ENCODE data around the gene RAB1B.

Gene RAB1B

DNA sequence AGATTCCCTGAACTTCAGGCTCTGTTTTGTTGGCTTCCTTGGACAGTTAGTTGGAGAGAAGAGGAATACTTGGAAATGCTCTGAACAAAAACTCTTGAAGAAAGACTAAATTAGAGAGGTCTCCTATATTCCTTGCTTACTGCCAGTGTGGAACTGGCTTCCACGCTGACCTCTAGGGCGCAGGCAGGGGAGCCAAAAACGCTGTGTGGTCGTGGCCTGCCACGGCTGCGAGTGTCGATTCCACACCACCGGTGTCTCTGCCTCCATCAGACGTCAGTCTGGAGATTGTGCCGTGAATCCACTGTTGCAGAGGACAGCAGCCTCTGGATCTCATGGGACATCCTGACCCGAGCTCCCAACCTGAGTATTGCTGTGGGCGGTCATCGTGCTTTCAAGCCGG lies 37.5 kb upstream of the RAB1B start:
- H3K27me3 ChIP-seq (replicated peaks in 2 of 5; ENCODE audit: control insufficient read depth in 4 of 5, insufficient read depth in 5 of 5, low read length in 4 of 5), result no peaks in the 10 kb centered on the region
- CTCF ChIA-PET, result no interaction called here
- WGBS (ENCODE audit: insufficient coverage), result 92% methylated on average over 14 of the region's 14 CpGs

DNA sequence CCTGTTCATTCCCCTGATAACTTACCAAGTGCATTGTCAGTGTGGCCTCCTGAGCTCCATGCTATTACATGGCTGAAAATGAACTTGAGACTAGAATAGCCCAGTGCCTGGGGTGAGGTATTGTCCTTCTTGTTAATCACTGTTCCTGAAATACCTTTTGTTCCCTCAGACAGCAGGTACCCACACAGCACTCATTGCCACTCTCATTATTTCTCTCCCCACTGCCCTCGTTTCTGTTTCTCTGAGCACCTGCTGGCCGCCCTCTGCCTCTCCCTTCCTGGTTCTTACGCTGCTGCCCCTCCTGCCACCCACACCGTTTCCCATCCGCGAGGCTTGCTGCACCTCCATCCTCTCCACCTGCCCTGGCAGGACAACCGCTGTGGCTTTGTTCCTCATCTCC lies 36.9 kb upstream of the RAB1B start:
- no peaks in the 10 kb centered on the region for H3K4me1 ChIP-seq (ENCODE audit: control extremely low read depth in 1 of 4, control insufficient read depth in 4 of 4, insufficient read depth in 4 of 4, low read length in 3 of 4)
- 94% methylated on average over 7 of the region's 7 CpGs for WGBS (ENCODE audit: insufficient coverage)
- no peaks in the 10 kb centered on the region for H3K9me3 ChIP-seq (ENCODE audit: control extremely low read depth in 1 of 5, control insufficient read depth in 4 of 5, insufficient read depth in 2 of 5, low read depth in 1 of 5, low read length in 4 of 5)
- H3K36me3 ChIP-seq (ENCODE audit: control insufficient read depth in 4 of 4, insufficient read depth in 4 of 4, low read length in 3 of 4), result peaks cover 25 to 87% (median 53%) of the 10 kb centered on the region in 4 experiments
- no peak overlapping the region for H3K4me3 ChIP-seq (ENCODE audit: control insufficient read depth in 1 of 7, extremely low read depth in 1 of 7, insufficient read depth in 4 of 7, low read depth in 2 of 7, low read length in 6 of 7)
- POLR2A ChIA-PET, result no interaction called here
- CTCF ChIA-PET, result no interaction called here
- no peaks in the 10 kb centered on the region for H3K27me3 ChIP-seq (replicated peaks in 2 of 5; ENCODE audit: control insufficient read depth in 4 of 5, insufficient read depth in 5 of 5, low read length in 4 of 5)
- DNase-seq, result no peak
- H3K27ac ChIP-seq (ENCODE audit: insufficient read depth in 1 of 2, low read depth in 1 of 2, low read length in 2 of 2, poor library complexity in 1 of 2, severe bottlenecking in 2 of 2), result no peak overlapping the region

More for the DNA sequence above, 37.5 kb upstream of the RAB1B start:
- Histone ChIP-seq H3K4me1 (ENCODE audit: control extremely low read depth in 1 of 4, control insufficient read depth in 4 of 4, insufficient read depth in 4 of 4, low read length in 3 of 4) (no peaks in the 10 kb centered on the region), H3K27ac (ENCODE audit: insufficient read depth in 1 of 2, low read depth in 1 of 2, low read length in 2 of 2, poor library complexity in 1 of 2, severe bottlenecking in 2 of 2) (no peak overlapping the region), H3K4me3 (ENCODE audit: control insufficient read depth in 1 of 7, extremely low read depth in 1 of 7, insufficient read depth in 4 of 7, low read depth in 2 of 7, low read length in 6 of 7) (no peak overlapping the region), H3K9me3 (ENCODE audit: control extremely low read depth in 1 of 5, control insufficient read depth in 4 of 5, insufficient read depth in 2 of 5, low read depth in 1 of 5, low read length in 4 of 5) (no peaks in the 10 kb centered on the region), H3K36me3 (ENCODE audit: control insufficient read depth in 4 of 4, insufficient read depth in 4 of 4, low read length in 3 of 4) (peaks cover 25 to 86% (median 53%) of the 10 kb centered on the region in 4 experiments)
- POLR2A ChIA-PET, result no interaction called here
- DNase-seq, result no peak

- 98% methylated on average over 11 of the region's 11 CpGs for WGBS (ENCODE audit: insufficient coverage)
- CTCF ChIA-PET, result no interaction called here
- Histone ChIP-seq H3K27me3 (replicated peaks in 2 of 5; ENCODE audit: control insufficient read depth in 4 of 5, insufficient read depth in 5 of 5, low read length in 4 of 5) (no peaks in the 10 kb centered on the region), H3K4me3 (ENCODE audit: control insufficient read depth in 1 of 7, extremely low read depth in 1 of 7, insufficient read depth in 4 of 7, low read depth in 2 of 7, low read length in 6 of 7) (no peak overlapping the region), H3K27ac (ENCODE audit: insufficient read depth in 1 of 2, low read depth in 1 of 2, low read length in 2 of 2, poor library complexity in 1 of 2, severe bottlenecking in 2 of 2) (no peak overlapping the region), H3K36me3 (ENCODE audit: control insufficient read depth in 4 of 4, insufficient read depth in 4 of 4, low read length in 3 of 4) (peaks cover 27 to 85% (median 50%) of the 10 kb centered on the region in 4 experiments), H3K4me1 (ENCODE audit: control extremely low read depth in 1 of 4, control insufficient read depth in 4 of 4, insufficient read depth in 4 of 4, low read length in 3 of 4) (no peaks in the 10 kb centered on the region), H3K9me3 (ENCODE audit: control extremely low read depth in 1 of 5, control insufficient read depth in 4 of 5, insufficient read depth in 2 of 5, low read depth in 1 of 5, low read length in 4 of 5) (no peaks in the 10 kb centered on the region)
- POLR2A ChIA-PET, result no interaction called here
- DNase-seq, result no peak
Observed at GRCh38 chr11:66232769-66233168, 35.7 kb upstream of the RAB1B start.

- no peaks in the 10 kb centered on the region for H3K9me3 ChIP-seq (ENCODE audit: control extremely low read depth in 1 of 5, control insufficient read depth in 4 of 5, insufficient read depth in 2 of 5, low read depth in 1 of 5, low read length in 4 of 5)
- CTCF ChIA-PET, result interaction anchor here (1.1 kb wide), 1 partner anchor 11 kb away, joined by 5 read pairs; no protein-coding TSS in a partner anchor
- H3K4me3 ChIP-seq (ENCODE audit: control insufficient read depth in 1 of 7, extremely low read depth in 1 of 7, insufficient read depth in 4 of 7, low read depth in 2 of 7, low read length in 6 of 7), result no peak overlapping the region
- H3K27ac ChIP-seq (ENCODE audit: insufficient read depth in 1 of 2, low read depth in 1 of 2, low read length in 2 of 2, poor library complexity in 1 of 2, severe bottlenecking in 2 of 2), result no peak overlapping the region
- 89% methylated on average over 1 of the region's 5 CpGs for WGBS (ENCODE audit: insufficient coverage)
- peaks cover 24 to 84% (median 50%) of the 10 kb centered on the region in 4 experiments for H3K36me3 ChIP-seq (ENCODE audit: control insufficient read depth in 4 of 4, insufficient read depth in 4 of 4, low read length in 3 of 4)
- no peaks in the 10 kb centered on the region for H3K4me1 ChIP-seq (ENCODE audit: control extremely low read depth in 1 of 4, control insufficient read depth in 4 of 4, insufficient read depth in 4 of 4, low read length in 3 of 4)
- POLR2A ChIA-PET, result no interaction called here
- DNase-seq, result no peak
- no peaks in the 10 kb centered on the region for H3K27me3 ChIP-seq (replicated peaks in 2 of 5; ENCODE audit: control insufficient read depth in 4 of 5, insufficient read depth in 5 of 5, low read length in 4 of 5)
Observed at GRCh38 chr11:66233301-66233700, 35.1 kb upstream of the RAB1B start.

- Histone ChIP-seq H3K9me3 (ENCODE audit: control extremely low read depth in 1 of 5, control insufficient read depth in 4 of 5, insufficient read depth in 2 of 5, low read depth in 1 of 5, low read length in 4 of 5) (no peaks in the 10 kb centered on the region), H3K4me3 (ENCODE audit: control insufficient read depth in 1 of 7, extremely low read depth in 1 of 7, insufficient read depth in 4 of 7, low read depth in 2 of 7, low read length in 6 of 7) (no peak overlapping the region), H3K4me1 (ENCODE audit: control extremely low read depth in 1 of 4, control insufficient read depth in 4 of 4, insufficient read depth in 4 of 4, low read length in 3 of 4) (peaks cover 0 to 1% (median 0%) of the 10 kb centered on the region in 4 experiments), H3K36me3 (ENCODE audit: control insufficient read depth in 4 of 4, insufficient read depth in 4 of 4, low read length in 3 of 4) (peaks cover 20 to 93% (median 57%) of the 10 kb centered on the region in 4 experiments), H3K27me3 (replicated peaks in 2 of 5; ENCODE audit: control insufficient read depth in 4 of 5, insufficient read depth in 5 of 5, low read length in 4 of 5) (no peaks in the 10 kb centered on the region), H3K27ac (ENCODE audit: insufficient read depth in 1 of 2, low read depth in 1 of 2, low read length in 2 of 2, poor library complexity in 1 of 2, severe bottlenecking in 2 of 2) (no peak overlapping the region)
- ChIA-PET CTCF (no interaction called here), POLR2A (no interaction called here)
- 98% methylated on average over 8 of the region's 11 CpGs for WGBS (ENCODE audit: insufficient coverage)
- DNase-seq, result no peak
Observed at GRCh38 chr11:66235141-66235540, 33.3 kb upstream of the RAB1B start.

DNA sequence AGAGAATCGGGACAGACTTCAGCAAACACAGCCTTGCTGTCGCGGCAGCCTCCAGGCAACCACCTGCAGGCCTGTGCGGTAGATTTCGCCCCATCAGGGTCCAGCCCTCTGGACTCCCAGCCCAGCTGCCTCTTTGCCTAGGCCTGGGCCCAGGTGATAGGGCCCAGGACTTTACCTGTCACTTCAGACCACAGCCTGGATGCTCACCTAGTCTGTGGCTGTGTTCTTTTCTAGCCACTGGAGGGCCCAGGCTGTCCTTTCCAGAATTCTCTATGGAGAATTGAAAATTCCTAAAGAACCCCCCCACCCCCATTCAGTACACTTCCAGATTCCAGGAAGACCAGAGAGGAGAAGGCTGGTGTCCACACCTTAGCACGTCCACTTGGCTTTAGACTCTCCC lies 30.6 kb upstream of the RAB1B start:
- CTCF ChIA-PET, result interaction anchor here (1.0 to 2.0 kb wide), 3 partner anchors 13 to 21 kb away, joined by 3 to 5 read pairs (median 5); no protein-coding TSS in a partner anchor
- H3K4me1 ChIP-seq (ENCODE audit: control extremely low read depth in 1 of 4, control insufficient read depth in 4 of 4, insufficient read depth in 4 of 4, low read length in 3 of 4), result peaks cover 0 to 4% (median 0%) of the 10 kb centered on the region in 4 experiments
- H3K27ac ChIP-seq (ENCODE audit: insufficient read depth in 1 of 2, low read depth in 1 of 2, low read length in 2 of 2, poor library complexity in 1 of 2, severe bottlenecking in 2 of 2), result no peak overlapping the region
- no peak for DNase-seq
- POLR2A ChIA-PET, result no interaction called here
- H3K36me3 ChIP-seq (ENCODE audit: control insufficient read depth in 4 of 4, insufficient read depth in 4 of 4, low read length in 3 of 4), result peaks cover 21 to 93% (median 57%) of the 10 kb centered on the region in 4 experiments
- no peak overlapping the region for H3K4me3 ChIP-seq (ENCODE audit: control insufficient read depth in 1 of 7, extremely low read depth in 1 of 7, insufficient read depth in 4 of 7, low read depth in 2 of 7, low read length in 6 of 7)
- no peaks in the 10 kb centered on the region for H3K9me3 ChIP-seq (ENCODE audit: control extremely low read depth in 1 of 5, control insufficient read depth in 4 of 5, insufficient read depth in 2 of 5, low read depth in 1 of 5, low read length in 4 of 5)
- WGBS (ENCODE audit: insufficient coverage), result 96% methylated on average over 5 of the region's 6 CpGs
- no peaks in the 10 kb centered on the region for H3K27me3 ChIP-seq (replicated peaks in 2 of 5; ENCODE audit: control insufficient read depth in 4 of 5, insufficient read depth in 5 of 5, low read length in 4 of 5)

DNA sequence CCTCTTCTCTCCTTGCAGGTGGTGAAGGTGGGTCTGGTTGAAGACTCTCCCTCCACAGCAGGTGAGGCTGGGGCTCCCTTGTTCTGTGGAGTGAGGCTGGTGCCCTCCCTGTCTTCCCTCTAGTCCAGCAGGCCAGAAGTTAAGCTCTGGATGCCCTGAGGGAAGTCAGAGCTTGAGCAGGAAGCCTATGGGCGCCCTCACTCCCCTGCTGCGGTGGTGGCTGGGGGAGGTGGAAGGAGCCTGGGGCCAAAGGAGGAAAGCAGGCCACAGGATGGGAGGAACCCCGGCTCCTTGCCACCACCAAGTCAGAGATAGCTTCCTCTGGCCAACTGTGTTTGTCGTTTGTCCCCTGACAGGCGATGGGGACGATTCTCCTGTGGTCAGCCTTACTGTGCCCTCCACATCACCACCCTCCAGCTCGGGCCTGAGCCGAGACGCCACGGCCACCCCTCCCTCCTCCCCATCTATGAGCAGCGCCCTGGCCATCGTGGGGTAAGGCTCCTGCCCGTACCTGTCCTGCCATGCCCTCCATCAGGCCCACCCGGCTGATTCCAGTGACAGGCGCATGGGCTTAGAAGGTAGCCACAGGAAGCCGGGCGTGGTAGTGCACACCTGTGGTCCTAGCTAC lies 29.5 kb upstream of the RAB1B start:
- Histone ChIP-seq H3K9me3 (ENCODE audit: control extremely low read depth in 1 of 5, control insufficient read depth in 4 of 5, insufficient read depth in 2 of 5, low read depth in 1 of 5, low read length in 4 of 5) (no peaks in the 10 kb centered on the region), H3K4me3 (ENCODE audit: control insufficient read depth in 1 of 7, extremely low read depth in 1 of 7, insufficient read depth in 4 of 7, low read depth in 2 of 7, low read length in 6 of 7) (no peak overlapping the region), H3K27me3 (replicated peaks in 2 of 5; ENCODE audit: control insufficient read depth in 4 of 5, insufficient read depth in 5 of 5, low read length in 4 of 5) (no peaks in the 10 kb centered on the region), H3K36me3 (ENCODE audit: control insufficient read depth in 4 of 4, insufficient read depth in 4 of 4, low read length in 3 of 4) (peaks cover 21 to 93% (median 53%) of the 10 kb centered on the region in 4 experiments), H3K4me1 (ENCODE audit: control extremely low read depth in 1 of 4, control insufficient read depth in 4 of 4, insufficient read depth in 4 of 4, low read length in 3 of 4) (peaks cover 0 to 4% (median 0%) of the 10 kb centered on the region in 4 experiments), H3K27ac (ENCODE audit: insufficient read depth in 1 of 2, low read depth in 1 of 2, low read length in 2 of 2, poor library complexity in 1 of 2, severe bottlenecking in 2 of 2) (no peak overlapping the region)
- ChIA-PET CTCF (interaction anchor here (0.8 to 2.0 kb wide), 5 partner anchors 15 to 41 kb away, joined by 3 to 5 read pairs (median 3); no protein-coding TSS in a partner anchor), POLR2A (no interaction called here)
- DNase-seq, result no peak
- WGBS (ENCODE audit: insufficient coverage), result 90% methylated on average over 11 of the region's 17 CpGs
